HL-60 (cell line): Measurements from ENCODE around the gene KRT14.

Source experiments
- GABPA ChIP-seq: IDR thresholded peaks from 2 replicates; pipeline ENCODE4 v1.6.1; 2012; ENCODE audit warnings: low read depth
- POLR2AphosphoS5 ChIP-seq: IDR thresholded peaks from 2 replicates; pipeline ENCODE4 v1.6.1; 2012; ENCODE audit warnings: low read depth
- SPI1 ChIP-seq: IDR thresholded peaks from 2 replicates; pipeline ENCODE4 v1.6.1; 2012; ENCODE audit warnings: low read depth, mild to moderate bottlenecking, borderline replicate concordance
- TF ChIP-seq, protein P1 (sequence below): IDR thresholded peaks from one replicate; pipeline ENCODE4 v1.5.1; 2011; ENCODE audit warnings: low read length, control low read depth, inconsistent platforms; ENCODE audit not compliant: insufficient read depth
- TF ChIP-seq, protein P2 (sequence below): IDR thresholded peaks from 2 replicates; pipeline ENCODE4 v1.6.1; 2012; ENCODE audit warnings: low read depth; ENCODE audit not compliant: insufficient replicate concordance

DNA sequence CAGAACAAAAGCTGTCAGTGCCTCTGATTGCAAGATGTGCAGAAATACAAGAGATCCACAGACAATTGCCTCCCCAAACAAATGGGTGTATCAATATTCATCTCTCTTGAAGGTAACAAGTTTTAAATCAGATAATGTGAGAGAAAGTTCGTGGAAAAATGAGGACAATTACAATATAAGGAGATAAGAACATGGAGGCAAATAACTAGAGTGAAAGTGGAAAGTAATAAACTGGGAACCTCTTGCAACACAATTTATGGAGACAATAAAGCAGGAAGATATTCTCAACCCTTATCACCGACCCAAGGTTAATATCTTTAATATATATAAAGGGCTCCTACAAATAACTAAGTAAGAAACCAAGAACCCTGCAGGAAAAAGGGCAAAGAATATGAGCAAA lies 44.3 kb downstream of the KRT14 start:
- TF ChIP-seq, protein P1, sequence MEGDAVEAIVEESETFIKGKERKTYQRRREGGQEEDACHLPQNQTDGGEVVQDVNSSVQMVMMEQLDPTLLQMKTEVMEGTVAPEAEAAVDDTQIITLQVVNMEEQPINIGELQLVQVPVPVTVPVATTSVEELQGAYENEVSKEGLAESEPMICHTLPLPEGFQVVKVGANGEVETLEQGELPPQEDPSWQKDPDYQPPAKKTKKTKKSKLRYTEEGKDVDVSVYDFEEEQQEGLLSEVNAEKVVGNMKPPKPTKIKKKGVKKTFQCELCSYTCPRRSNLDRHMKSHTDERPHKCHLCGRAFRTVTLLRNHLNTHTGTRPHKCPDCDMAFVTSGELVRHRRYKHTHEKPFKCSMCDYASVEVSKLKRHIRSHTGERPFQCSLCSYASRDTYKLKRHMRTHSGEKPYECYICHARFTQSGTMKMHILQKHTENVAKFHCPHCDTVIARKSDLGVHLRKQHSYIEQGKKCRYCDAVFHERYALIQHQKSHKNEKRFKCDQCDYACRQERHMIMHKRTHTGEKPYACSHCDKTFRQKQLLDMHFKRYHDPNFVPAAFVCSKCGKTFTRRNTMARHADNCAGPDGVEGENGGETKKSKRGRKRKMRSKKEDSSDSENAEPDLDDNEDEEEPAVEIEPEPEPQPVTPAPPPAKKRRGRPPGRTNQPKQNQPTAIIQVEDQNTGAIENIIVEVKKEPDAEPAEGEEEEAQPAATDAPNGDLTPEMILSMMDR = no peak
- TF ChIP-seq POLR2AphosphoS5 (no peak), SPI1 (no peak), GABPA (no peak)
- TF ChIP-seq, protein P2, sequence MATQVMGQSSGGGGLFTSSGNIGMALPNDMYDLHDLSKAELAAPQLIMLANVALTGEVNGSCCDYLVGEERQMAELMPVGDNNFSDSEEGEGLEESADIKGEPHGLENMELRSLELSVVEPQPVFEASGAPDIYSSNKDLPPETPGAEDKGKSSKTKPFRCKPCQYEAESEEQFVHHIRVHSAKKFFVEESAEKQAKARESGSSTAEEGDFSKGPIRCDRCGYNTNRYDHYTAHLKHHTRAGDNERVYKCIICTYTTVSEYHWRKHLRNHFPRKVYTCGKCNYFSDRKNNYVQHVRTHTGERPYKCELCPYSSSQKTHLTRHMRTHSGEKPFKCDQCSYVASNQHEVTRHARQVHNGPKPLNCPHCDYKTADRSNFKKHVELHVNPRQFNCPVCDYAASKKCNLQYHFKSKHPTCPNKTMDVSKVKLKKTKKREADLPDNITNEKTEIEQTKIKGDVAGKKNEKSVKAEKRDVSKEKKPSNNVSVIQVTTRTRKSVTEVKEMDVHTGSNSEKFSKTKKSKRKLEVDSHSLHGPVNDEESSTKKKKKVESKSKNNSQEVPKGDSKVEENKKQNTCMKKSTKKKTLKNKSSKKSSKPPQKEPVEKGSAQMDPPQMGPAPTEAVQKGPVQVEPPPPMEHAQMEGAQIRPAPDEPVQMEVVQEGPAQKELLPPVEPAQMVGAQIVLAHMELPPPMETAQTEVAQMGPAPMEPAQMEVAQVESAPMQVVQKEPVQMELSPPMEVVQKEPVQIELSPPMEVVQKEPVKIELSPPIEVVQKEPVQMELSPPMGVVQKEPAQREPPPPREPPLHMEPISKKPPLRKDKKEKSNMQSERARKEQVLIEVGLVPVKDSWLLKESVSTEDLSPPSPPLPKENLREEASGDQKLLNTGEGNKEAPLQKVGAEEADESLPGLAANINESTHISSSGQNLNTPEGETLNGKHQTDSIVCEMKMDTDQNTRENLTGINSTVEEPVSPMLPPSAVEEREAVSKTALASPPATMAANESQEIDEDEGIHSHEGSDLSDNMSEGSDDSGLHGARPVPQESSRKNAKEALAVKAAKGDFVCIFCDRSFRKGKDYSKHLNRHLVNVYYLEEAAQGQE = no peak
